Prostate gland (tissue), 2 donors: ENCODE measurements around the gene GAB4. TPM values are rescaled to one million over a fixed set of nuclear protein-coding genes. Genes with fewer than 3 reads are reported as not detected.

Experiments
- DNase-seq: peaks from one replicate; pipeline ENCODE4 v3.0.0-alpha.2; 2019; ENCODE audit warnings: low spot score
- H3K27ac ChIP-seq, 2 donors: fragments of 200-600 bp; sonication (generic); 2 replicates each; pipeline ENCODE4 v1.5.1; 2017 to 2019
- H3K27me3 ChIP-seq: fragments of 200-600 bp; sonication (generic); replicated peaks from 2 replicates; pipeline ENCODE4 v1.5.1; 2019; ENCODE audit not compliant: insufficient read depth
- H3K36me3 ChIP-seq, 2 donors: fragments of 200-600 bp; sonication (generic); 1 replicate in 1 of 2; 2 replicates in 1 of 2; pipeline versions ENCODE4 v1.5.1 to v1.8.1; 2017 to 2019
- H3K4me1 ChIP-seq: fragments of 200-600 bp; sonication (generic); replicated peaks from 2 replicates; pipeline ENCODE4 v1.5.1; 2019
- H3K4me3 ChIP-seq, 2 donors: fragments of 200-600 bp; sonication (generic); 2 replicates each; pipeline ENCODE4 v1.5.1; 2017 to 2019
- H3K9me3 ChIP-seq: fragments of 200-600 bp; sonication (generic); 2 replicates; pipeline ENCODE4 v1.5.1; 2017
- CTCF ChIP-seq, 4 experiments: fragments of 200-600 bp in 2 of 4; fragments of 450-650 bp in 2 of 4; sonication (generic) in 2 of 4; IDR thresholded peaks; 1 replicate in 3 of 4; 2 replicates in 1 of 4; pipeline ENCODE4 v1.5.1; 2016 to 2019; ENCODE audit warnings: antibody characterized with exemption in 4 of 4, mild to moderate bottlenecking in 2 of 4, moderate library complexity in 2 of 4
- POLR2A ChIP-seq: fragments of 450-650 bp; IDR thresholded peaks from one replicate; pipeline ENCODE4 v1.6.1; 2016; ENCODE audit warnings: antibody characterized with exemption, mild to moderate bottlenecking
- POLR2AphosphoS5 ChIP-seq: sonication (generic); formaldehyde crosslinking; IDR thresholded peaks from one replicate; pipeline ENCODE4 v1.6.1; 2017; ENCODE audit warnings: antibody characterized with exemption
- WGBS: methylation state at CpG from one replicate; pipeline ENCODE4 v1.1.5; 2018; 5-methylcytosine and 5-hydroxymethylcytosine counted together
- intact Hi-C: fragments of 100-400 bp; cut with DNase I; formaldehyde crosslinking; loops from one replicate; pipeline ENCODE4 v1.14.2; 2022
- total RNA-seq, 2 donors: library from RNA; depleted of rRNA; stranded (reverse); fragments of >200 nt; gene quantifications; one replicate each; pipeline ENCODE4 v1.1.0, GENCODE V29; 2016

GAB4 gene
- total RNA-seq, 2 donors from 2014 or later, result 3.4 TPM; not detected in 1

GRCh38 chr22:16964366-16964765 lies 43.7 kb downstream of the GAB4 start:
- DNase-seq, result no peak
- intact Hi-C loops, result no loop called here
- no peak overlapping the region for H3K4me3 ChIP-seq
- H3K27me3 ChIP-seq, result no peaks in the 10 kb centered on the region
- H3K9me3 ChIP-seq, result no peaks in the 10 kb centered on the region
- no peak overlapping the region for H3K27ac ChIP-seq
- TF ChIP-seq POLR2A (no peak), POLR2AphosphoS5 (no peak), CTCF (IDR thresholded peaks at IDR 0.05) (no peak)
- H3K4me1 ChIP-seq, result no peaks in the 10 kb centered on the region
- H3K36me3 ChIP-seq, result no peaks in the 10 kb centered on the region
- WGBS, result 82% methylated on average over 4 of the region's 5 CpGs

- no peak for TF ChIP-seq POLR2A
- H3K36me3 ChIP-seq, result no peaks in the 10 kb centered on the region
- no peak overlapping the region for H3K27ac ChIP-seq
- H3K9me3 ChIP-seq, result no peaks in the 10 kb centered on the region
- H3K27me3 ChIP-seq, result no peaks in the 10 kb centered on the region
- WGBS, result 80% methylated on average over 18 of the region's 18 CpGs
- intact Hi-C loops, result no loop called here
- H3K4me1 ChIP-seq, result no peaks in the 10 kb centered on the region
- no peak for DNase-seq
- no peak overlapping the region for H3K4me3 ChIP-seq
These were observed 44.7 kb downstream of the GAB4 start for GRCh38 chr22:16963189-16963945.

GRCh38 chr22:16962501-16962900 lies 45.5 kb downstream of the GAB4 start:
- Histone ChIP-seq H3K36me3 (no peaks in the 10 kb centered on the region), H3K4me3 (no peak overlapping the region), H3K9me3 (no peaks in the 10 kb centered on the region), H3K4me1 (no peaks in the 10 kb centered on the region), H3K27ac (no peak overlapping the region), H3K27me3 (no peaks in the 10 kb centered on the region)
- intact Hi-C loops, result no loop called here
- no peak for DNase-seq
- 97% methylated on average over 7 of the region's 7 CpGs for WGBS
- TF ChIP-seq CTCF (IDR thresholded peaks at IDR 0.05) (no peak), POLR2AphosphoS5 (no peak), POLR2A (no peak)

- Histone ChIP-seq H3K9me3 (no peaks in the 10 kb centered on the region), H3K27ac (no peak overlapping the region), H3K4me1 (no peaks in the 10 kb centered on the region), H3K36me3 (no peaks in the 10 kb centered on the region), H3K4me3 (no peak overlapping the region), H3K27me3 (no peaks in the 10 kb centered on the region)
- DNase-seq, result no peak
- 69% methylated on average over 14 of the region's 14 CpGs for WGBS
- no peak for TF ChIP-seq CTCF (IDR thresholded peaks at IDR 0.05)
- no peak for TF ChIP-seq POLR2AphosphoS5
- TF ChIP-seq POLR2A, result no peak
- intact Hi-C loops, result no loop called here
These were observed 46.4 kb downstream of the GAB4 start for GRCh38 chr22:16961477-16962186.

- TF ChIP-seq POLR2AphosphoS5 (no peak), POLR2A (no peak), CTCF (IDR thresholded peaks at IDR 0.05) (no peak)
- 84% methylated on average over 4 of the region's 4 CpGs for WGBS
- intact Hi-C loops, result no loop called here
These were observed 47.2 kb downstream of the GAB4 start for GRCh38 chr22:16960884-16961249.

More at GRCh38 chr22:16960884-16961249, 47.2 kb downstream of the GAB4 start:
- Histone ChIP-seq H3K36me3 (no peaks in the 10 kb centered on the region), H3K9me3 (no peaks in the 10 kb centered on the region), H3K27me3 (no peaks in the 10 kb centered on the region), H3K4me3 (no peak overlapping the region), H3K4me1 (no peaks in the 10 kb centered on the region), H3K27ac (no peak overlapping the region)
- no peak for DNase-seq
